Measurements from ENCODE around the gene SLC16A7. TPM values are rescaled to one million over a fixed set of nuclear protein-coding genes. Genes with fewer than 3 reads are reported as not detected.

SLC16A7 gene
- total and polyA plus RNA-seq, 2 of the 8 experiments (the other 6 are each of a cell fraction or from before 2014, with no cell fraction given), result 0.74 to 4.3 TPM

GRCh38 chr12:59619461-59620240, 23.8 kb downstream of the SLC16A7 start:
- no peak overlapping the region for H3K56ac ChIP-seq (replicated peaks; ENCODE audit: insufficient read length, low read depth, low read length)
- H2BK12ac ChIP-seq (ENCODE audit: low read depth, low read length), result no peak overlapping the region
- H3K4me3 ChIP-seq (ENCODE audit: extremely low read depth in 1 of 4, insufficient read depth in 2 of 4, low read depth in 3 of 4, low read length in 4 of 4), result no peak overlapping the region
- DNase-seq (ENCODE audit: low read depth in 1 of 2, low spot score in 2 of 2) (no peak), FAIRE-seq (no peak)
- H4K91ac ChIP-seq (replicated peaks; ENCODE audit: insufficient read length, low read length), result no peak overlapping the region
- H3K9ac ChIP-seq (replicated peaks in 1 of 4; ENCODE audit: extremely low read depth in 1 of 4, low read depth in 3 of 4, low read length in 3 of 4), result no peak overlapping the region
- H3K36me3 ChIP-seq (ENCODE audit: control insufficient read depth in 2 of 4, insufficient read depth in 4 of 4, low read length in 3 of 4), result no peaks in the 10 kb centered on the region
- CTCF ChIA-PET (ENCODE audit: partially characterized antibody), result no interaction called here
- H3K4me2 ChIP-seq (ENCODE audit: insufficient read depth in 1 of 2, low read depth in 2 of 2, low read length in 2 of 2), result no peak overlapping the region
- H3K4me1 ChIP-seq (replicated peaks in 1 of 4; ENCODE audit: control insufficient read depth in 3 of 4, insufficient read depth in 4 of 4, low read length in 3 of 4), result no peaks in the 10 kb centered on the region
- H2BK5ac ChIP-seq (ENCODE audit: low read depth, low read length), result no peak overlapping the region
- H4K20me1 ChIP-seq (replicated peaks in 1 of 2; ENCODE audit: control insufficient read depth in 1 of 2, insufficient read depth in 2 of 2, low read length in 2 of 2), result no peaks in the 10 kb centered on the region
- no peak overlapping the region for H2AK5ac ChIP-seq (ENCODE audit: low read depth, low read length)
- TF ChIP-seq TAF7 (optimal IDR thresholded peaks at IDR 0.05; ENCODE audit: borderline replicate concordance, low read depth, low read length), result no peak
- TF ChIP-seq EGR1 (IDR thresholded peaks at IDR 0.05; ENCODE audit: borderline replicate concordance, low read depth, low read length), result no peak
- no peak for TF ChIP-seq JUN (IDR thresholded peaks at IDR 0.05; ENCODE audit: low read depth, low read length)
- no peak overlapping the region for H3K23ac ChIP-seq (ENCODE audit: insufficient read length)
- H3K79me1 ChIP-seq (ENCODE audit: low read depth, low read length), result no peaks in the 10 kb centered on the region
- POLR2A ChIA-PET (ENCODE audit: partially characterized antibody), result no interaction called here
- H2BK20ac ChIP-seq (ENCODE audit: low read length), result no peak overlapping the region
- no peak overlapping the region for H2AFZ ChIP-seq (ENCODE audit: low read length)
- H3K18ac ChIP-seq (ENCODE audit: extremely low read depth, low read length), result no peak overlapping the region
- no peaks in the 10 kb centered on the region for H3K9me3 ChIP-seq (ENCODE audit: insufficient read depth in 2 of 2, low read depth in 1 of 2, low read length in 1 of 2)
- H3K4ac ChIP-seq (replicated peaks; ENCODE audit: insufficient read length, low read depth, low read length), result no peak overlapping the region
- no peak overlapping the region for H4K8ac ChIP-seq (ENCODE audit: extremely low read depth, insufficient read depth, low read length)
- no peak overlapping the region for H4K5ac ChIP-seq (ENCODE audit: insufficient read length, low read depth, low read length)
- H3K27me3 ChIP-seq (replicated peaks in 1 of 4; ENCODE audit: control insufficient read depth in 3 of 4, extremely low read depth in 1 of 4, insufficient read depth in 3 of 4, low read length in 3 of 4), result peaks cover 0 to 1% (median 0%) of the 10 kb centered on the region in 4 experiments; a peak in 1 of 7 replicates
- H2BK120ac ChIP-seq (replicated peaks; ENCODE audit: low read depth, low read length), result no peak overlapping the region
- H3K14ac ChIP-seq (ENCODE audit: insufficient read length), result no peak overlapping the region
- WGBS, 2 experiments (ENCODE audit: extremely low coverage in 1 of 2, insufficient coverage in 1 of 2, insufficient read length in 1 of 2, insufficient replicate concordance in 2 of 2, low coverage in 1 of 2, low lambda C conversion rate in 2 of 2, missing lambda C conversion rate in 1 of 2), result 79% methylated on average over 1 of the region's 1 CpG; no CpG with 5 or more reads in 1 of the 2 experiments
- H2BK15ac ChIP-seq (ENCODE audit: low read length), result no peak overlapping the region; the same call in 1 of the 2 replicates
- H3K27ac ChIP-seq (ENCODE audit: low read depth, low read length), result no peak overlapping the region
- no peaks in the 10 kb centered on the region for H3K79me2 ChIP-seq (ENCODE audit: control insufficient read depth in 1 of 2, insufficient read depth in 2 of 2, low read length in 2 of 2)
- H3K23me2 ChIP-seq (ENCODE audit: low read depth, low read length), result no peaks in the 10 kb centered on the region

Measured in H1 (cell line).